ENCODE measurements around the gene AHNAK2. TPM values are rescaled to one million over a fixed set of nuclear protein-coding genes. Genes with fewer than 3 reads are reported as not detected.
A peak's percentile ranks its signal among the peaks of the same experiment; 100 is the strongest.

AHNAK2 gene
- total RNA-seq, 6 experiments from 2014 or later = 50.2 to 76.2 (median 73.7) TPM

DNA sequence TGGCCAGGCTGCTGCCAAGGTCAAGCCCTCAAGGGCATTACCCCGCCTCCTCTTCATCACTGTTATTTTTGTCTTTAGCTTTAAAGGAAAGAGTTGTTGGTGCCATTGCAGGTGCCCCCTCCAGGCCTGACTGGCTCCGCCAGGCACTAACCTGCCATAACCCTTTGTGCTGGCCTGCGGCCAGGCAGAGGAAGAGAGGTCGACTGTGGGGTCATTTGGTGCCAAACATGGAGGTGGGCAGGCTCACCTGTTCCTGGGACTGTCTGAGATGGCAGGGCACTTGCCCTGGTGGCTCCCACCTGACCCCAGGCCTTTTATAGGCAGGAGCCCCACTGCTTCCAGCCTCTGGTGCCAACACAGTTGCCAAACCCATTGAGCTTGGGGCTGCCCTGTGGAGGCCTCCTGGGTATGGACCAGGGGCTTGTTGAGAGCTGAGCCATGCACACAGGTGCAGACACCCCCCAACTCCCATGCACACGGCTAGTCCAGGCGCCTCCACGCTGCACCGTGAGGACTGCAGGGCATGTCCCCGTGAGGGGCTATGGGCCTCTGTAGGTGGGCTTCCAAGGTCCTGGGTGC is 82.9 kb downstream of the AHNAK2 start:
- TF ChIP-seq, protein P1, sequence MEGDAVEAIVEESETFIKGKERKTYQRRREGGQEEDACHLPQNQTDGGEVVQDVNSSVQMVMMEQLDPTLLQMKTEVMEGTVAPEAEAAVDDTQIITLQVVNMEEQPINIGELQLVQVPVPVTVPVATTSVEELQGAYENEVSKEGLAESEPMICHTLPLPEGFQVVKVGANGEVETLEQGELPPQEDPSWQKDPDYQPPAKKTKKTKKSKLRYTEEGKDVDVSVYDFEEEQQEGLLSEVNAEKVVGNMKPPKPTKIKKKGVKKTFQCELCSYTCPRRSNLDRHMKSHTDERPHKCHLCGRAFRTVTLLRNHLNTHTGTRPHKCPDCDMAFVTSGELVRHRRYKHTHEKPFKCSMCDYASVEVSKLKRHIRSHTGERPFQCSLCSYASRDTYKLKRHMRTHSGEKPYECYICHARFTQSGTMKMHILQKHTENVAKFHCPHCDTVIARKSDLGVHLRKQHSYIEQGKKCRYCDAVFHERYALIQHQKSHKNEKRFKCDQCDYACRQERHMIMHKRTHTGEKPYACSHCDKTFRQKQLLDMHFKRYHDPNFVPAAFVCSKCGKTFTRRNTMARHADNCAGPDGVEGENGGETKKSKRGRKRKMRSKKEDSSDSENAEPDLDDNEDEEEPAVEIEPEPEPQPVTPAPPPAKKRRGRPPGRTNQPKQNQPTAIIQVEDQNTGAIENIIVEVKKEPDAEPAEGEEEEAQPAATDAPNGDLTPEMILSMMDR (IDR thresholded peaks at IDR 0.05) = peak; percentile 39; the same call in 1 of the 2 replicates
- Mint-ChIP-seq H3K36me3 (ENCODE audit: low read depth) (no peaks in the 10 kb centered on the region; the same call in 1 of the 2 replicates), H3K4me3 (no peak overlapping the region), H3K9me3 (no peaks in the 10 kb centered on the region), H3K27me3 (ENCODE audit: insufficient read depth) (peaks cover 10% of the 10 kb centered on the region), H3K27ac (no peak overlapping the region), H3K4me1 (ENCODE audit: low read depth) (peaks cover 5% of the 10 kb centered on the region)
- DNase-seq = no peak

DNA sequence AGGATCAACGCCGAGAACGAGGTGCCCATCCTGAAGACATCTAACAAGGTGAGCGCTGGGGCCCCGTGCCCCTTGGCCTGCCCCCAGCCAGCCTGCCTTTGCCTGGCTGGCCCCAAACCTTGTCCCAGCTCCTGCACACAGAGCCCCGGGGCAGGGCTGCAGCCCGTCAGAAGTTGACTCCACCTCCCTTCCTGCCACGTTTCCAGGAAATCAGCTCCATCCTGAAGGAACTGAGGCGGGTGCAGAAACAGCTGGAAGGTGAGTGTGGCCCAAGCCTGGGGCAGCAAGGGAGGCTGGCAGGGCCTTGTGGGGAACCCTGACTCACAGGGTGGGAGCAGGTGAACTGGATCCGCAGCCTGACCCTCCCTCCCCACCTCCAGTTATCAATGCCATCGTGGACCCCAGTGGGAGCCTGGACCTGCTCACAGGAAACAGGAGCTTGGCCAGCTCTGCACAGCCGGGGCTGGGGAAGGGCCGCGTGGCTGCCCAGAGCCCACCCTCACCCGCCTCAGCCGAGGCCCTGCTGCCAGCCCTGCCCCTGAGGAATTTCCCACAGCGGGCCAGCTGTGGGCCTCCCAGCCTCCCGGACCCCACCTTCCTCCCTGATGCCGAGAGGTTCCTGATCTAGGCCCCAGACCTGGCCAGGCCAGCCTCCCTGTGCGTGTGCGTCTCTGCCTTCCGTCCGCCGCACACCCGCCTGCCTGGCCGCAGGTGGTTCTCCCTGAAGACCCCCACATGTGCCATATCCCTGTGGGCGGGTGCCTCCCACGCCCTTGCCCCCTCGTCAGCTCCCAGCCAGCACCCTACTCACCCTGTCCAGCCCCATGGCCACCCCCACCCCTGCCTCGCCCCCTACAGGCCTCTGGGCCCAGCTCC is 83.6 kb downstream of the AHNAK2 start:
- TF ChIP-seq, protein P1 (IDR thresholded peaks at IDR 0.05) = no peak

DNA sequence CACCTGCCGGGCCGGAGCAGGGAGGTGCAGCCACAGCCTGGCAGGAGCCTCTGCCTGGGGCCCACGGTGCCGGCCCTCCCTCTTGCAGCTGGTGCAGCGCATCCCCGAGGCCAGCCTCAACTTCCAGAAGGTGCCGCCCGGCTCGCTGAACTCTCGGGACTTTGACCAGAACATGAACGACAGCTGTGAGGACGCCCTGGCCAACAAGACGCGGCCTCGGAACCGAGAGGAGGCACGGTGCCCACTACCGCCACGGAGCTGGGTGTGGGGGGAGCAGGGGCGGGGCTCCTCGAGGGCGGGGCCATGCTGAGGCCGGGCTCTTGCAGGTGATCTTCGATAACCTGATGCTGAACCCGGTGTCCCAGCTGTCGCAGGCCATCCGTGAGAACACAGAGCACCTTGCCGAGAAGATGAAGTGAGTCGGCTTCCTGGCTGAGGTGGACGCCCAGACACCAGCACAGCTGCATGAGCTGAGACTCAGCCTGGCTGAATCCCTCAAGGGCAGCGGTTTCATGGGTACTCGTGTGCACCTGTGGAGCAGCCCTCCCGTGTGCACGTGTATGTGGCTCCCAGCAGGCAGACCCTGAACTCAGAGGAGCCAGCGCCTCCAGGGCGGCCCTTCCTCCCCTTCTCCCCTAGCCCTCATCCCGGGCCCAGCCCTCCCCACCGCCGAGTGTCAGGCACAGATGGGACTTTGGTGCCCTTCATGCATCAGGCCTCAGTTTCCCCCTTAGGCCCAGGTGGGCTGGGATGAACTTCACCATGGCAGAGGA is 84.6 kb downstream of the AHNAK2 start:
- Mint-ChIP-seq H3K27ac (no peak overlapping the region), H3K9me3 (no peaks in the 10 kb centered on the region), H3K27me3 (ENCODE audit: insufficient read depth) (peaks cover 3% of the 10 kb centered on the region), H3K4me3 (no peak overlapping the region), H3K4me1 (ENCODE audit: low read depth) (peaks cover 5% of the 10 kb centered on the region), H3K36me3 (ENCODE audit: low read depth) (no peaks in the 10 kb centered on the region; the same call in 1 of the 2 replicates)
- TF ChIP-seq, protein P1 (IDR thresholded peaks at IDR 0.05) = no peak
- no peak for DNase-seq

More for the DNA sequence above, 83.6 kb downstream of the AHNAK2 start:
- no peak overlapping the region for H3K27ac Mint-ChIP-seq
- peaks cover 5% of the 10 kb centered on the region for H3K4me1 Mint-ChIP-seq (ENCODE audit: low read depth)
- no peaks in the 10 kb centered on the region for H3K9me3 Mint-ChIP-seq
- DNase-seq = no peak
- H3K36me3 Mint-ChIP-seq (ENCODE audit: low read depth) = no peaks in the 10 kb centered on the region; the same call in 1 of the 2 replicates
- peaks cover 6% of the 10 kb centered on the region for H3K27me3 Mint-ChIP-seq (ENCODE audit: insufficient read depth)
- H3K4me3 Mint-ChIP-seq = no peak overlapping the region

DNA sequence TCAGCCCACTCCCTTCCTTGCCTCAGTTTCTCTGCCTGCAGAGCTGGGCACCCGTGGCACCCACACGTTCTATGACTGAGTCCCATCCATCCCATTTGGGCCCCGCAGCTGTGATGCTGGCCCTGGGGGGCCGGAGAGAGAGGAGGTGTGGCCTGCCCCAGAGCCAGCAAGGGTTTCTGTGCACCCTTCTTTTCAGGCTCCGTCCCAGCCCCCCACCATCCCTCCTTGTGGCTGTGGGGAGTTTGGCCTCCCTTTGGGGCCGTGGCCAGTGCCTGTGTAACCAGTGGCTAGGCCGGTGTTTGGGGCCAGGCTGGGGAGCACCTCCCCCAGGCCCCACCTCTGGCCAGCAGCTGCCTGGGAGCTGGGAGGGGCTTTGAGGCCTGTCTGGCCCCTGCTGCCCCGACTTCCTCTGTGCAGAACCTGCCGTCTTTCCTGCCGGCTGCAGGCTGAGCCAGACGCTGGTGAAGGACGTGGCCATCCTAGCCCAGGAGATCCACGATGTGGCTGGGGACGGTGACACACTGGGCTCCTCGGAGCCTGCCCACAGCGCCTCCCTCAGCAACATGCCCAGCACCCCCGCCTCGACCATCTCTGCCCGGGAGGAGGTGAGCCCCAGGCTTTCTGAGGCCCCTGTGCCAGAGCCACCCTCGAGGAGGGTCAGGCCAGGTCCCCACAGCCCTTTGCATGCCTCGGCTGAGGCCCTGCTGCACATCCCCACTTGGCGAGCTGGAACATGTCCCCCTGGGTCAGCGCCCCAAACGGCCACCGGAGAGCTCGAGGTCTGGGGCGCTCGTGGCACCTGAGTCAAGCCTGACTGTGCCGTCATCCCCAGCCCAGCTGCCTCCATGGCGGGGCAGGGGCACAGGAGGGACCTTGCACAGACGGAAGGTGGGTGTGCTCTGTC is 85.4 kb downstream of the AHNAK2 start:
- no peak overlapping the region for H3K27ac Mint-ChIP-seq
- H3K9me3 Mint-ChIP-seq = no peaks in the 10 kb centered on the region
- peaks cover 2% of the 10 kb centered on the region for H3K27me3 Mint-ChIP-seq (ENCODE audit: insufficient read depth)
- H3K36me3 Mint-ChIP-seq (ENCODE audit: low read depth) = no peaks in the 10 kb centered on the region; the same call in 1 of the 2 replicates
- no peak for DNase-seq
- no peak overlapping the region for H3K4me3 Mint-ChIP-seq
- H3K4me1 Mint-ChIP-seq (ENCODE audit: low read depth) = peaks cover 5% of the 10 kb centered on the region
- TF ChIP-seq, protein P1 (IDR thresholded peaks at IDR 0.05) = no peak

Measured in HFFc6 (cell line).